ENCODE measurements around the gene KRT81.
"Not testable (repeated sequence)": the region's sequence is repeated elsewhere in the genome, so short reads cannot be mapped to it uniquely, and the experiment has no call there.

KRT81 gene

GRCh38 chr12:52255926-52256583 is 35.3 kb downstream of the KRT81 start:
- H3K27ac ChIP-seq (ENCODE audit: insufficient read depth, low read length, poor library complexity, severe bottlenecking): no peak overlapping the region
- no peaks in the 10 kb centered on the region for H3K4me1 ChIP-seq (ENCODE audit: control insufficient read depth, insufficient read depth, low read length, poor library complexity, severe bottlenecking)
- DNase-seq: no peak
- H3K9me3 ChIP-seq (ENCODE audit: control insufficient read depth, low read length): no peaks in the 10 kb centered on the region
- peaks cover 19% of the 10 kb centered on the region for H3K27me3 ChIP-seq (replicated peaks; ENCODE audit: control insufficient read depth, insufficient read depth, low read length, poor library complexity, severe bottlenecking)
- no peak overlapping the region for H3K4me3 ChIP-seq (ENCODE audit: insufficient read depth, low read depth, low read length, poor library complexity, severe bottlenecking)
- no peaks in the 10 kb centered on the region for H3K36me3 ChIP-seq (ENCODE audit: control insufficient read depth, insufficient read depth, low read length)

DNA sequence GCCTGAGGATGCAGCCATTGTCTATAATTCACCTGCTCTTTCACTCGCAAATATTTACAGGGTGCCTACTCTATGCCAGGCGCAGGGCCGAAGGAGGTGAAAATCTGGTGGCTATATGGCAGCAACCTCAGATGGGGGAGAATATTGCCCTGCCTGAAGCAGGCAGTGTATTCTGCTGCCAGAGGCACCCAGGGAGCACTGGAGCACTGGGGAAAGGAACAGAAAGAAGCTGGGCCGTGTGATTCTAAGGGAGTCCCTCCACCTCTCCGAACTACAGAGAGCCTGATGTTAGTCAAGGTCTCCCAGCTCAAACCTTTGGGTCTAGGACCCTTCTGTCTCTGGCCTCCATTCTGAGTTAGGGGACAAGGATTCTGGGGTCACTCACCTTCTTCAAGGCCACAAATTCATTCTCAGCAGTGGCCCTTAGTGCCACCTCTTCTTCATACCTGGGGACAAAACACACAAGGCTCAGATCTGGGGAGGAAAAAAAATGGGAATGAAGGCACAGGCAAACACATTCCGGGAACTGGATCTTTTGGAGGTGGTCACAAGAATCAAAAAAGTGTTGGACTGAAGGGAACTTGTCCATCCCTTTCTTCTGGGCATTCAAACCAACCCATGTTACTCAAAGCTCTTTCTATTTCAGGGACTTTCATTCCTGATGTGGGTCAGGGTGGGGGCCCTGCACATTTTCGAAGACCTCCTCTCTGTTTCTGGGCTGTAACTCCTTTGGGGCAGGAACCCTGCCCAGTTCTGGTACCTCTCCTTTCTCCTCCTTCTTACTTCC is 36.2 kb downstream of the KRT81 start:
- Histone ChIP-seq H3K9me3 (ENCODE audit: control insufficient read depth, low read length) (no peaks in the 10 kb centered on the region), H3K27me3 (replicated peaks; ENCODE audit: control insufficient read depth, insufficient read depth, low read length, poor library complexity, severe bottlenecking) (peaks cover 19% of the 10 kb centered on the region), H3K27ac (ENCODE audit: insufficient read depth, low read length, poor library complexity, severe bottlenecking) (no peak overlapping the region), H3K36me3 (ENCODE audit: control insufficient read depth, insufficient read depth, low read length) (no peaks in the 10 kb centered on the region), H3K4me1 (ENCODE audit: control insufficient read depth, insufficient read depth, low read length, poor library complexity, severe bottlenecking) (no peaks in the 10 kb centered on the region), H3K4me3 (ENCODE audit: insufficient read depth, low read depth, low read length, poor library complexity, severe bottlenecking) (no peak overlapping the region)
- no peak for DNase-seq

DNA sequence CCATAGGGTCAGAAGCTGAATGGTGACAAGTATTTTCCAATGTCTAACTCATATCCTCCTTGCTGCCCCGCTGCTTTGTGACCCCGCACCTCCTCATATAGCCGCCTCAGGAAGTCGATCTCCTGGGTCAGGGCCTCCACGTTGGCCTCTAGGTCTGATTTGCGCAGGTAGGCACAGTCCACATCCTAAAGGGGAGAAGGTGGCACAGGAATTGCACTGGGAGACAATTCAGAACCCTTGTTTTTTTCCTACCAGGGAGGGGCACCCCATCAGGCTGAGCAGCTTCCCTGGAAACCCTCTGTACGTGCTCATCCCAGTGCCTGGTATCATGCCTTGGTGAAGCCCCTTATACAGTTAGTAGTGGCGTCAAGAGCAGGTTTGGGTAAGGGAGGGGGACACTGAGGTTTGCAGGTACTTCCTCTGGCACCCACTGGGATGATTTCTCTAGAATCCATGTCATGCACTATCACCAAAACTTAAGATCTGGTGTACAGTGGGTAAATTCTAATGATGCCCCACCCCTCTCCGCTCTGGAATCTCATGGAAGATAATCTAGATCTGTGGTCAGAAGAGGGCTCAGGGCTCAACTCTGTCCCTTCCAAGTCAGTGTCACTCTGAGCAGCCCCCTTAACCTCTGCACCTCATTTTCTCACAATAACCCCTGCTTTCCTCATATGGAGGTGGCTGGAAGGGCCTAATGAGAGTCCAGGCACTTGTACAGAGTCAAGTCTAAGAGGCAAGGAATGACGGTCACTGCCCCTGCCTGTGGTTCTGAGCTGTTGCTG is 37.0 kb downstream of the KRT81 start:
- Histone ChIP-seq H3K27me3 (replicated peaks; ENCODE audit: control insufficient read depth, insufficient read depth, low read length, poor library complexity, severe bottlenecking) (peaks cover 19% of the 10 kb centered on the region), H3K36me3 (ENCODE audit: control insufficient read depth, insufficient read depth, low read length) (no peaks in the 10 kb centered on the region), H3K4me1 (ENCODE audit: control insufficient read depth, insufficient read depth, low read length, poor library complexity, severe bottlenecking) (no peaks in the 10 kb centered on the region), H3K27ac (ENCODE audit: insufficient read depth, low read length, poor library complexity, severe bottlenecking) (no peak overlapping the region), H3K9me3 (ENCODE audit: control insufficient read depth, low read length) (no peaks in the 10 kb centered on the region), H3K4me3 (ENCODE audit: insufficient read depth, low read depth, low read length, poor library complexity, severe bottlenecking) (no peak overlapping the region)
- no peak for DNase-seq

GRCh38 chr12:52253391-52254179 is 37.7 kb downstream of the KRT81 start:
- H3K27ac ChIP-seq (ENCODE audit: insufficient read depth, low read length, poor library complexity, severe bottlenecking): no peak overlapping the region

DNA sequence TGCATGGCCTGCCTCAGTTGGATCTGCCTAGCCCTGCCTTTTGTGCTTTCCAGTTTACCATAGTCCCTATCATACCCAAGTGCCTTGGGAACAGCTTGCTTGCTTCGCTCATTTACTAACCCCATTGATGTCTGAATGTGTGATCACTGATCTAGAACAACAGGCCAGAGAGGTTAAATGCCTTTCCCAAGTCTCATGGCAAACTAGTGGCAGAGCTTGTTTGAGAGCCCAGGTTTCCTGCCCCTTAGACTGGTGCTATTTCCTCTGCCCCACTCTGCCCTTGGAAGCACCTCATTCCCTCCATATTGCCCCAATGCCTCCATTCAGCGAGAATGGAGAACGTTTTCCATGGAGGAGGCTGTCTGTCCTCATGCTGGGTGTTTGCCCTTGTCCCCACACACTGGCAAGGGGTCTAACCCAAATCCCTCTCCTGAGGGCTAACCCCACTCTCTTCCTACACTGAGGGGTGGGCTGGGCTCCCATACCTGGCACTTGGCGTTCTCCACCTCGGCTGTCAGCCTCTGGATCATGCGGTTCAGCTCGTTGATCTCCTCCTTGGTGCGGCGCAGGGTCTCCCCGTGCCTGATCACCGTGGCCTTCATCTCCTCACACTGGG is 38.5 kb downstream of the KRT81 start:
- no peaks in the 10 kb centered on the region for H3K9me3 ChIP-seq (ENCODE audit: control insufficient read depth, low read length)
- H3K36me3 ChIP-seq (ENCODE audit: control insufficient read depth, insufficient read depth, low read length): no peaks in the 10 kb centered on the region
- H3K27ac ChIP-seq (ENCODE audit: insufficient read depth, low read length, poor library complexity, severe bottlenecking): no peak overlapping the region
- no peak for DNase-seq
- no peak overlapping the region for H3K4me3 ChIP-seq (ENCODE audit: insufficient read depth, low read depth, low read length, poor library complexity, severe bottlenecking)
- no peaks in the 10 kb centered on the region for H3K4me1 ChIP-seq (ENCODE audit: control insufficient read depth, insufficient read depth, low read length, poor library complexity, severe bottlenecking)
- peaks cover 17% of the 10 kb centered on the region for H3K27me3 ChIP-seq (replicated peaks; ENCODE audit: control insufficient read depth, insufficient read depth, low read length, poor library complexity, severe bottlenecking)

More at GRCh38 chr12:52253391-52254179, 37.7 kb downstream of the KRT81 start:
- peaks cover 19% of the 10 kb centered on the region for H3K27me3 ChIP-seq (replicated peaks; ENCODE audit: control insufficient read depth, insufficient read depth, low read length, poor library complexity, severe bottlenecking)
- no peaks in the 10 kb centered on the region for H3K4me1 ChIP-seq (ENCODE audit: control insufficient read depth, insufficient read depth, low read length, poor library complexity, severe bottlenecking)
- H3K9me3 ChIP-seq (ENCODE audit: control insufficient read depth, low read length): no peaks in the 10 kb centered on the region
- DNase-seq: no peak
- H3K36me3 ChIP-seq (ENCODE audit: control insufficient read depth, insufficient read depth, low read length): no peaks in the 10 kb centered on the region
- no peak overlapping the region for H3K4me3 ChIP-seq (ENCODE audit: insufficient read depth, low read depth, low read length, poor library complexity, severe bottlenecking)

- H3K27ac ChIP-seq (ENCODE audit: insufficient read depth, low read length, poor library complexity, severe bottlenecking); H3K36me3 ChIP-seq (ENCODE audit: control insufficient read depth, insufficient read depth, low read length); DNase-seq; H3K9me3 ChIP-seq (ENCODE audit: control insufficient read depth, low read length); H3K4me3 ChIP-seq (ENCODE audit: insufficient read depth, low read depth, low read length, poor library complexity, severe bottlenecking); H3K4me1 ChIP-seq (ENCODE audit: control insufficient read depth, insufficient read depth, low read length, poor library complexity, severe bottlenecking): not testable (repeated sequence)
- peaks cover 11% of the 10 kb centered on the region for H3K27me3 ChIP-seq (replicated peaks; ENCODE audit: control insufficient read depth, insufficient read depth, low read length, poor library complexity, severe bottlenecking)
Observed at GRCh38 chr12:52252175-52252615, 39.1 kb downstream of the KRT81 start.

- H3K4me3 ChIP-seq (ENCODE audit: insufficient read depth, low read depth, low read length, poor library complexity, severe bottlenecking): no peak overlapping the region
- no peaks in the 10 kb centered on the region for H3K36me3 ChIP-seq (ENCODE audit: control insufficient read depth, insufficient read depth, low read length)
- H3K27ac ChIP-seq (ENCODE audit: insufficient read depth, low read length, poor library complexity, severe bottlenecking): no peak overlapping the region
- peaks cover 5% of the 10 kb centered on the region for H3K27me3 ChIP-seq (replicated peaks; ENCODE audit: control insufficient read depth, insufficient read depth, low read length, poor library complexity, severe bottlenecking)
- DNase-seq: no peak
- H3K9me3 ChIP-seq (ENCODE audit: control insufficient read depth, low read length): no peaks in the 10 kb centered on the region
- no peaks in the 10 kb centered on the region for H3K4me1 ChIP-seq (ENCODE audit: control insufficient read depth, insufficient read depth, low read length, poor library complexity, severe bottlenecking)
Observed at GRCh38 chr12:52251367-52252051, 39.8 kb downstream of the KRT81 start.

DNA sequence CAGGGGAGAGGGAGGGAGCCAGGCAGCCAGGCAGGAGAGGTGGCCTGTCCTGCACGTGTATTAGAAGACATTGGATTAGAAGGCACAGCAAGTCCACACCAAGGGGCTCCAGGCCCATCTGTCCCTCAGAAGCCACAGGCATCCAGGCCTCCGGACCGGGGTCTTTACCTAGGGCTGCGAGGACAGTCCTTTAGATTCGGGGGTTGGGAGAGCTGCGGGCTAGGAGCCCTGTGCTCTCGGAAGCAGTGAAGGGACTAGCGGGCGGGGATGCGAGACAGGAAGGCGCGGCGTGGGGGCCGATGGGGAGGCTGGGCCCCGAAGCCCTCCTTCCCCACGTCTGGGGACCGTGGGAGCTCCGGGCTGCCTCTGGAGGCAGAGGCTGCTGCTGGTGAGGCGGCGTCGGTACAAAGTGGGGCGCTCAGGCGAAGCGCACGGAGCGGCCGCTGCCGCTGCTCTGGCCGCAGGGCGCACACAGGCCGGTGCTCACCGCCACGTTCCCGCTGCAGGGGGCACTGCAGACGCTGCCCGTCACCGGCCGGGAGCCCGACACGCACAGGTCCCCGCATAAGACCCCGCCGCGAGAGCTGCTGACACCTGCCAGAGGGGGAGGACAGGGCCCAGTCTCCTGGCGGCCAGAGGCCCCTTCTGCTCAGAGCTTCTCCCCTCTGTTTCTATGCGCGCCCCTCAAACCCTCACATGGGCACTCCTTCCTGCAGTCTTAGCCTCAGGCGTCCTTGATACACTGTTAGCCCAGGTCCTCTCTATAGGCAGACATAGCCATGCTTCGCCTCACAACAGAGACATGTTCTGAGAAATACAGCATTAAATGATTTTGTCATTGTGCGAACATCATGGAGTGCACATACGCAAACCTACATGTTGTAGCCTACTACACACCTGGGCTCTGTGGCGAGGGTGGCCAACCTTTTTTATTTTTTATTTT is 41.0 kb downstream of the KRT81 start:
- no peak for DNase-seq
- Histone ChIP-seq H3K36me3 (ENCODE audit: control insufficient read depth, insufficient read depth, low read length) (no peaks in the 10 kb centered on the region), H3K4me3 (ENCODE audit: insufficient read depth, low read depth, low read length, poor library complexity, severe bottlenecking) (no peak overlapping the region)

More for the DNA sequence above, 41.0 kb downstream of the KRT81 start:
- H3K9me3 ChIP-seq (ENCODE audit: control insufficient read depth, low read length): no peaks in the 10 kb centered on the region
- H3K27me3 ChIP-seq (replicated peaks; ENCODE audit: control insufficient read depth, insufficient read depth, low read length, poor library complexity, severe bottlenecking): no peaks in the 10 kb centered on the region
- H3K27ac ChIP-seq (ENCODE audit: insufficient read depth, low read length, poor library complexity, severe bottlenecking): no peak overlapping the region
- no peaks in the 10 kb centered on the region for H3K4me1 ChIP-seq (ENCODE audit: control insufficient read depth, insufficient read depth, low read length, poor library complexity, severe bottlenecking)
